GM10266 (cell line): ENCODE results near the gene CHST15.

Experiments
- DNase-seq: peaks from one replicate; pipeline ENCODE4 v3.0.0; 2012; ENCODE audit errors: extremely low spot score
- TF ChIP-seq, protein P1 (sequence below): IDR thresholded peaks from 2 replicates; pipeline ENCODE4 v1.5.1; 2012; ENCODE audit warnings: mild to moderate bottlenecking, low read depth; ENCODE audit not compliant: control insufficient read depth, insufficient read depth; ENCODE audit errors: missing control alignments

CHST15 gene, protein sequence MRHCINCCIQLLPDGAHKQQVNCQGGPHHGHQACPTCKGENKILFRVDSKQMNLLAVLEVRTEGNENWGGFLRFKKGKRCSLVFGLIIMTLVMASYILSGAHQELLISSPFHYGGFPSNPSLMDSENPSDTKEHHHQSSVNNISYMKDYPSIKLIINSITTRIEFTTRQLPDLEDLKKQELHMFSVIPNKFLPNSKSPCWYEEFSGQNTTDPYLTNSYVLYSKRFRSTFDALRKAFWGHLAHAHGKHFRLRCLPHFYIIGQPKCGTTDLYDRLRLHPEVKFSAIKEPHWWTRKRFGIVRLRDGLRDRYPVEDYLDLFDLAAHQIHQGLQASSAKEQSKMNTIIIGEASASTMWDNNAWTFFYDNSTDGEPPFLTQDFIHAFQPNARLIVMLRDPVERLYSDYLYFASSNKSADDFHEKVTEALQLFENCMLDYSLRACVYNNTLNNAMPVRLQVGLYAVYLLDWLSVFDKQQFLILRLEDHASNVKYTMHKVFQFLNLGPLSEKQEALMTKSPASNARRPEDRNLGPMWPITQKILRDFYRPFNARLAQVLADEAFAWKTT

DNA sequence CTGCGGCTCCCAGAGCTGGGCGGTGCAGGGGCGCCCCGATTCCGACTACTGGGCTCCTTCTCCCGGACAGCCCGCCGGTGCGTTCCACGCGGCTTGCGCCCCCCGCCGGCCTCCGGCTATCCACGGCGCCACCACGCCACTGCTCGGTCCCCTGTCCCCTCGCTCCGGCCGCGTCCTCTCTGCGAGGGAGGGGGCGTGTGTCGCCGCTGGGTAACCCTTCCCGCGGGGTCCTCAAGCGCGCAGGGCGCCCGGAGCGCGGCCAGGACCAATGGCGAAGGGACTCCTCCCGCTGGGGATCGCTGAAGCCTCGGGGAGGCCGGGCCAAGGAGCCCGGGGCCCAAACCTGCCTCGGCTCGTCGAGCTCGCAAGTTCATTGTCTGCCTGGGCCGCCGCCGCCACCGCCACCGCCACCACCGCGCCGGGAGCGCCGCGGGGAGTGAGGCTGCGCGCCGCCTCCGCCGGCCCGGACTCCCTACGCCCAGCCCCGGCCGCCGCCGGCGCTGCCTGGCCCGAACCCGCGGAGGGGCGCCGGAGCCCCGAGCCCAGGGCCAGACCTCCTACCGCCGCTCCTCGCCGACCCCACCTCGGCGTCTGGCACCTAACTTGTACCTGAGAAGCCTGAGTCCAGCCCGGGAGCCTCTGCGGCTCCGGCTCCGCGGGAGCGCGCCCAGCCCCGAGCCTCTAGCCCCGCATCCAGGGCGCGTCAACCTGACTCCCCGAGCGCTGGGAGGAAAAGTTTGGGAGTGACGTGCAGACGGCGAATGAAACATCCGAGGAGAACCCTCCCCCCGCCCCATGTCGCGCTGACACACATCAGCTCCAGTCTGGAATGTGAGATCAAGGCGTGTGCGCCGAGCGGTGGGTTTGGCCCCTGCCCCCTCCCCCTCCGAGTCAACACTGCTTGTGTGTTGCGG is at the start of gene CHST15:
TSS of gene CHST15 (minus strand) at position 739 of the 914 bp plus-strand sequence. CDS start 47,386 bp downstream, outside the sequence.
- DNase-seq = peak; percentile 46
- TF ChIP-seq, protein P1, sequence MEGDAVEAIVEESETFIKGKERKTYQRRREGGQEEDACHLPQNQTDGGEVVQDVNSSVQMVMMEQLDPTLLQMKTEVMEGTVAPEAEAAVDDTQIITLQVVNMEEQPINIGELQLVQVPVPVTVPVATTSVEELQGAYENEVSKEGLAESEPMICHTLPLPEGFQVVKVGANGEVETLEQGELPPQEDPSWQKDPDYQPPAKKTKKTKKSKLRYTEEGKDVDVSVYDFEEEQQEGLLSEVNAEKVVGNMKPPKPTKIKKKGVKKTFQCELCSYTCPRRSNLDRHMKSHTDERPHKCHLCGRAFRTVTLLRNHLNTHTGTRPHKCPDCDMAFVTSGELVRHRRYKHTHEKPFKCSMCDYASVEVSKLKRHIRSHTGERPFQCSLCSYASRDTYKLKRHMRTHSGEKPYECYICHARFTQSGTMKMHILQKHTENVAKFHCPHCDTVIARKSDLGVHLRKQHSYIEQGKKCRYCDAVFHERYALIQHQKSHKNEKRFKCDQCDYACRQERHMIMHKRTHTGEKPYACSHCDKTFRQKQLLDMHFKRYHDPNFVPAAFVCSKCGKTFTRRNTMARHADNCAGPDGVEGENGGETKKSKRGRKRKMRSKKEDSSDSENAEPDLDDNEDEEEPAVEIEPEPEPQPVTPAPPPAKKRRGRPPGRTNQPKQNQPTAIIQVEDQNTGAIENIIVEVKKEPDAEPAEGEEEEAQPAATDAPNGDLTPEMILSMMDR = peak; percentile 28

DNA sequence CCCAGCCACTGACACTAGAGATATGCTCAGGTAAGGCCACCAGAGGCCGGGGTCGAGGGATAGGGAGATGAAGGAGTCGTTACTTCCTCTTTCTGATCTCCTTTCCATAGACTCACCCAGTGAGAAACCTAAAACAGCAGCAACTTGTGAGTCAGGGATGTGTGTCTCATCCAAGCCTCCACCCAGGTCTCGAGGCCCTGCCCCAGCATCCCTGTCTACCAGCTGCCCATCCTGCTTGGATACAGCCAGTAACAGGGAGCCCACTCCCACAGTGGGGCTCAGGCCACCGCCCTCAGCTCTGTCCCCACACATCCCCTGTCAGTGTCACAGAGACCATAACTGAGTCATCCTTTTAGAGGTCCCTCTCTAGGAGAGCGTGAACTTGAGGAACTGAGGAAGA is 49.6 kb upstream of the CHST15 start:
- TF ChIP-seq, protein P1 = no peak
- DNase-seq = no peak

DNA sequence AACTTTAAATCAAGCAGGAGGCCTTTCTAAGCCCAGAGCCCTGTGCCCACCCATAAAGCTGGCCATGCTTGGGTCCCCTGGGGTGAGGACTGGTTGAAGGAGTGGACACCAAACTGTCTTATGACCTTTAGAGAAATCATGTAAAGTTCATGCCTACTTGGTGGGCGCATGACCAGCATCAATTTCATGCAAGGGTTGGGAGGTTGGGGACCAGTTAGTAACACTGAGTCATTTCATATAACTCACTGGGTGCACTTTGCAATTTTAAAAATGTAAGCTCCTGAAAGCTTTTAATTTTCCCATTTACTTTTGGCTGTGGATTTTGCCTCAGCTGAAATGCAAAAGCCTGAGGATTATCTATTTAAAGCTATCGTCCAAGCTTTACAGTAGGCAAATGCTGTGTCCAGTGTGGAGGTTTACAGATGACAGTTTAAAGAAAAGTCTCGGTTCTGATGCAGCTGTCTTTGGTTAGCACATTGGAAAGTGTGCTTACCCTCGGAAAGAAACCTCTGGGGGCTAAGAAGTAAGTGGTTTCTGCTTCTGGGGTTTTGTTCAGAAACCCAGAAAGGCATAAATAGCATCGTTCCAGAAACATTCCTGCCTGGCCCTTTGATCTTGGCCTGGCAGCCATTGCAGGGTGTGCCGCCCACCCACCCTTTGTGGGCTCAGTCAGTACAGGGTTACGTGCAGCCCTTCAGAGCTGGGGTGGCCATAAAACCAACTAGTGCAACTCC is 48.8 kb upstream of the CHST15 start:
- no peak for DNase-seq
- TF ChIP-seq, protein P1 = no peak

DNA sequence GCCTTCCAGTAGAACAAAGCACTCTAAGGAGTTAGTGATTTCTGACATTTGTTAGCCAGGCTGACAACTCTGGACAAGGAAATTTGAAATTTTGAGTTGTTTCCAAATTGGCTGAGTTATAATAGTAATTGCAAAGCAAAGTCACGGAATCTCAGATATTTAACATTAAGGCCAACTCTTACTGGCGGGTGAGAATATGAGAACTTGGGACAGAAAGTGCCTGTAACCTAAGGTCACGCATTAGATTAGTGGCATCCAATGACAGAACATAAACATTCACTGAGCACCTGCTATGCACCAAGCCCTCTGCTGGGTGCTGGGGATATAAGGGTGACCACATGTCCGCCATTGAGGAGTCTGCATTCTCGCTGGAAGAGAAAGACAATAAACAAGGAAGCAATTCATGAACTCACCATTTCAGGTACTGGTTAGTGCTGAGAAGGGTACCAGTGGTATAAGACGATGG is 45.5 kb upstream of the CHST15 start:
- no peak for DNase-seq
- TF ChIP-seq, protein P1 = no peak

DNA sequence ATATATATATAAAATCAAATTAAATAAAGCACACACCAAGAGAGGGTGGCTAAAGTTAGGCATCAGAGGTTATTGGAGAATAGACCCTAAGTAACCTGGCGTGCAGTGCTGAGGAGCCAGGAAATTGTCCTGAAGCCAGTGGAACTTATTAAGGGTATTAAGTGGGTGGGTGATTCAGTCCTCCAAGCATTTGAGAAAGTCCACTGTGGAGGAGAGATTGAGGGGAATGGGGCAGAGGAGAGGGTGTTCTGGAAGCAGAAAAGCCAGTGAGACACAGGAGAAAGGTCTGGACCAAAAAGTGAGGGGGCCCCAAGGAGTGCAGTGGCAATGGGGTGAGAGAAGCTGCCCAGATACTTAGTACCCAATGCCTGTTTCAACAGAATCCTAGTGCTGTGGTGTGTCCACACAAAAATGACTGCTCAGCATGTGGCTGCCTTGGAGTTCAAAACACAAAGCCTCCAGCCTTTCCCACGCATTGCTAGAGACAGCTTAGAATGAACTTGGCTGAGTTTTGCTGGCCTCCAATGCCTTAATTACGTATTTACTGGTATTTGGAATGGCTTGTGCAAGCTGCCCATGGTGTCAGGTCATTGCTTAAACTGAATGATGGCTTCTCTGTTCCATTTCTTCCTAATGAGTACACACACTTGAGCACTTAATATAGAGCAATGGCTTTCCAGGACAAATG is 44.9 kb upstream of the CHST15 start:
- TF ChIP-seq, protein P1 = no peak
- no peak for DNase-seq

DNA sequence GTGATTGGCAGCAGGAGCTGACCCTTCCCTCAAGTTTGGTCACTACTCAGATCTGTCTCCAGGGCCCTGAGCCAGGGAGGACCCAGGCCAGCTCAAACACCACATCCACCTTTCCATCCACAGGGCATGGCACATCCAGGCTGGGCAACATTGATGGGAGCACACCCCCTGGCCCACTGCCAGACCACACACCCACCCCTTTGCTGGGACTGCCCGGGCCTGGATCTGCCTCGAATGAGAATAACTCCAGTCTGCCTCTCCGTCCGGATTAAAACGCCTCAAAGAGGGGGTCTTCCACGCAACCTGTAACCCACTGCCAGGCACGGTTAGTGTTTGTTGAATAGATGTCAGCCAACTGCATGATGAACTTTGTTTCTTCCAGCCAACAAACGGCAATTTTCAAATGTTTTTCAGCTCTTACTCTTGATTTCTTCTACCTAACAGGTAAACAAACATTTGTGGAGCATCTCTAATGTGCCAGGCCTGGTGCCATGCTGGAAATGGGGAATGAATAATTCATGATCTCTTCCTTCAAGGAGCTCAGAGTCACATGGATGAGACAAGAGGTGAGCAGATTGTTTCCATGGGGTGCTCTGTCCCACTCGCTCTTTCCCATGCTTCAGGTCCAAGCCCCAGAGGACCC is 41.0 kb upstream of the CHST15 start:
- no peak for DNase-seq
- TF ChIP-seq, protein P1 = no peak
